WTC11 (cell line): ENCODE data around the gene ARHGAP26.

Experiments used
- CREB1 ChIP-seq: sonication (generic); formaldehyde crosslinking; IDR thresholded peaks from 2 replicates; pipeline ENCODE4 v1.8.0; 2023; ENCODE audit warnings: mild to moderate bottlenecking, missing genetic modification reagents
- E2F1 ChIP-seq: sonication (generic); formaldehyde crosslinking; IDR thresholded peaks from 2 replicates; pipeline ENCODE4 v1.8.0; 2022; ENCODE audit warnings: mild to moderate bottlenecking, missing genetic modification reagents
- ELF4 ChIP-seq: sonication (generic); formaldehyde crosslinking; IDR thresholded peaks from 2 replicates; pipeline ENCODE4 v1.8.1; 2022; ENCODE audit warnings: low read depth, mild to moderate bottlenecking, moderate library complexity, missing genetic modification reagents
- MAX ChIP-seq: sonication (generic); formaldehyde crosslinking; IDR thresholded peaks from 2 replicates; pipeline ENCODE4 v1.8.0; 2022; ENCODE audit warnings: mild to moderate bottlenecking, missing genetic modification reagents
- TF ChIP-seq, protein P1 (sequence below): fragments of 200-600 bp; IDR thresholded peaks from 2 replicates; pipeline ENCODE4 v1.8.0; 2022; ENCODE audit warnings: antibody characterized with exemption

- TF ChIP-seq CREB1, result no peak
- TF ChIP-seq MAX, result no peak
- TF ChIP-seq E2F1 (CRISPR knock-in tag), result no peak
- TF ChIP-seq, protein P1, sequence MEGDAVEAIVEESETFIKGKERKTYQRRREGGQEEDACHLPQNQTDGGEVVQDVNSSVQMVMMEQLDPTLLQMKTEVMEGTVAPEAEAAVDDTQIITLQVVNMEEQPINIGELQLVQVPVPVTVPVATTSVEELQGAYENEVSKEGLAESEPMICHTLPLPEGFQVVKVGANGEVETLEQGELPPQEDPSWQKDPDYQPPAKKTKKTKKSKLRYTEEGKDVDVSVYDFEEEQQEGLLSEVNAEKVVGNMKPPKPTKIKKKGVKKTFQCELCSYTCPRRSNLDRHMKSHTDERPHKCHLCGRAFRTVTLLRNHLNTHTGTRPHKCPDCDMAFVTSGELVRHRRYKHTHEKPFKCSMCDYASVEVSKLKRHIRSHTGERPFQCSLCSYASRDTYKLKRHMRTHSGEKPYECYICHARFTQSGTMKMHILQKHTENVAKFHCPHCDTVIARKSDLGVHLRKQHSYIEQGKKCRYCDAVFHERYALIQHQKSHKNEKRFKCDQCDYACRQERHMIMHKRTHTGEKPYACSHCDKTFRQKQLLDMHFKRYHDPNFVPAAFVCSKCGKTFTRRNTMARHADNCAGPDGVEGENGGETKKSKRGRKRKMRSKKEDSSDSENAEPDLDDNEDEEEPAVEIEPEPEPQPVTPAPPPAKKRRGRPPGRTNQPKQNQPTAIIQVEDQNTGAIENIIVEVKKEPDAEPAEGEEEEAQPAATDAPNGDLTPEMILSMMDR, result no peak
- TF ChIP-seq ELF4 (CRISPR knock-in tag), result no peak
Measured at GRCh38 chr5:142798099-142798770, 28.1 kb downstream of the ARHGAP26 start.
